ENCODE data around the gene CBX8. TPM values are rescaled to one million over a fixed set of nuclear protein-coding genes. Genes with fewer than 3 reads are reported as not detected.

The CBX8 gene
- polyA plus RNA-seq, 1 experiment: 0.37 TPM

- Histone ChIP-seq H3K27me3 (ENCODE audit: control insufficient read depth, insufficient read depth, low read length) (peaks cover 86% of the 10 kb centered on the region), H3K27ac (ENCODE audit: low read depth, low read length) (no peak overlapping the region), H3K4me3 (ENCODE audit: low read depth, low read length) (peak overlapping the region; percentile 48), H3K9me3 (ENCODE audit: control insufficient read depth, insufficient read depth, low read length) (no peaks in the 10 kb centered on the region; the same call in 1 of the 2 replicates)
- no peak for TF ChIP-seq CTCF (IDR thresholded peaks at IDR 0.05; ENCODE audit: low read depth, low read length)
- DNase-seq (ENCODE audit: low read depth, low spot score): no peak
- POLR2A ChIA-PET: interaction anchor here (0.7 to 5.5 kb wide), 4 partner anchors 9 to 26 kb away, joined by 3 to 26 read pairs (median 3); partner anchors contain the start of gene CBX4
- CTCF ChIA-PET: interaction anchor here (0.6 to 0.8 kb wide), 4 partner anchors 16 to 271 kb away, joined by 3 to 4 read pairs (median 3); partner anchors contain the start of gene CBX8
Measured at GRCh38 chr17:79812353-79813258, 15.7 kb upstream of the CBX8 start.

- no peaks in the 10 kb centered on the region; the same call in 1 of the 2 replicates for H3K9me3 ChIP-seq (ENCODE audit: control insufficient read depth, insufficient read depth, low read length)
- ChIA-PET CTCF (interaction anchor here (0.7 to 1.8 kb wide), 4 partner anchors 15 to 193 kb away, joined by 3 to 5 read pairs (median 4); partner anchors contain the start of gene CBX8), POLR2A (interaction anchor here (0.7 to 5.5 kb wide), 3 partner anchors 15 to 27 kb away, joined by 3 to 26 read pairs (median 7); partner anchors contain the start of genes CBX4 and CBX8)
- no peak for TF ChIP-seq CTCF (IDR thresholded peaks at IDR 0.05; ENCODE audit: low read depth, low read length)
- peaks cover 87% of the 10 kb centered on the region for H3K27me3 ChIP-seq (ENCODE audit: control insufficient read depth, insufficient read depth, low read length)
- no peak overlapping the region for H3K4me3 ChIP-seq (ENCODE audit: low read depth, low read length)
- H3K27ac ChIP-seq (ENCODE audit: low read depth, low read length): no peak overlapping the region
- DNase-seq (ENCODE audit: low read depth, low spot score): no peak
Measured at GRCh38 chr17:79811868-79812352, 15.0 kb upstream of the CBX8 start.

GRCh38 chr17:79811011-79811867, 14.4 kb upstream of the CBX8 start:
- DNase-seq (ENCODE audit: low read depth, low spot score): no peak
- H3K27me3 ChIP-seq (ENCODE audit: control insufficient read depth, insufficient read depth, low read length): peaks cover 87% of the 10 kb centered on the region
- H3K27ac ChIP-seq (ENCODE audit: low read depth, low read length): no peak overlapping the region
- H3K9me3 ChIP-seq (ENCODE audit: control insufficient read depth, insufficient read depth, low read length): no peaks in the 10 kb centered on the region; the same call in 1 of the 2 replicates
- POLR2A ChIA-PET: interaction anchor here (0.7 to 5.5 kb wide), 2 partner anchors 14 to 28 kb away, joined by 7 to 26 read pairs; partner anchors contain the start of genes CBX4 and CBX8
- CTCF ChIA-PET: interaction anchor here (0.6 to 1.8 kb wide), 3 partner anchors 14 to 194 kb away, joined by 3 to 6 read pairs (median 5); partner anchors contain the start of genes CBX4 and CBX8
- peak; percentile 56 for TF ChIP-seq CTCF (IDR thresholded peaks at IDR 0.05; ENCODE audit: low read depth, low read length)
- no peak overlapping the region for H3K4me3 ChIP-seq (ENCODE audit: low read depth, low read length)

GRCh38 chr17:79810130-79811010, 13.5 kb upstream of the CBX8 start:
- POLR2A ChIA-PET: interaction anchor here (0.6 to 5.5 kb wide), 2 partner anchors 13 to 29 kb away, joined by 4 to 26 read pairs; partner anchors contain the start of genes CBX4 and CBX8
- TF ChIP-seq CTCF (IDR thresholded peaks at IDR 0.05; ENCODE audit: low read depth, low read length): no peak
- Histone ChIP-seq H3K4me3 (ENCODE audit: low read depth, low read length) (peak overlapping the region; percentile 27), H3K27ac (ENCODE audit: low read depth, low read length) (no peak overlapping the region), H3K9me3 (ENCODE audit: control insufficient read depth, insufficient read depth, low read length) (no peaks in the 10 kb centered on the region; the same call in 1 of the 2 replicates), H3K27me3 (ENCODE audit: control insufficient read depth, insufficient read depth, low read length) (peaks cover 87% of the 10 kb centered on the region)
- no peak for DNase-seq (ENCODE audit: low read depth, low spot score)
- CTCF ChIA-PET: interaction anchor here (0.6 to 1.8 kb wide), 3 partner anchors 14 to 195 kb away, joined by 3 to 6 read pairs (median 5); partner anchors contain the start of genes CBX4 and CBX8
